NK-92 treated with Interleukin-12 subunit alpha and Interleukin-12 subunit beta, amount 100 ng/mL, for 24 hours (cell line): ENCODE results near the gene COL15A1.
"Not testable (repeated sequence)": the region's sequence is repeated elsewhere in the genome, so short reads cannot be mapped to it uniquely, and the experiment has no call there.

Experiments
- DNase-seq: peaks from one replicate; lab custom pipeline; 2025; lab: John Stamatoyannopoulos, UW

COL15A1 gene

DNA sequence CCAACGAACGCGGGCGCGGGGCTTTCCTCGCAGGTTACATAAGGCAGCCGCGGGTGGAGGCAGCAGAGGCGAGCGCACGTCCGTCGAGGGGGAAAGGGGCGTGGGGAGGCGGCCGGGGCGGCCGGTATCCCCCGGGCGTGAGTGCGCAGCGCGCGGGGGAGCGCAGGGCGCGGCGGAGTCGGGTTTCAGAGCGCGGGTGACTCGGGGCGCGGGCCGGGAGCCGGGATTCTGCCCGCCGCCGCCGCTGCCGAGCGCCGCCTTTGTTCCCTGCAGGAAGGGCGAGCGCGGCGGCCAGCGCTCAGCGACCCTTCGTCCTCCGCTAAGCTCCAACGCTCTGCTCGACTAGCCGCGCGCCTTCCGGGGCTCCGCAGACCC, at the start of gene COL15A1:
TSS of gene COL15A1 (plus strand) at position 226 of the 375 bp plus-strand sequence. CDS start 155 bp downstream, outside the sequence.
- no peak for DNase-seq

- DNase-seq = no peak
Observed at GRCh38 chr9:98894171-98894570, 49.5 kb upstream of the COL15A1 start.

DNA sequence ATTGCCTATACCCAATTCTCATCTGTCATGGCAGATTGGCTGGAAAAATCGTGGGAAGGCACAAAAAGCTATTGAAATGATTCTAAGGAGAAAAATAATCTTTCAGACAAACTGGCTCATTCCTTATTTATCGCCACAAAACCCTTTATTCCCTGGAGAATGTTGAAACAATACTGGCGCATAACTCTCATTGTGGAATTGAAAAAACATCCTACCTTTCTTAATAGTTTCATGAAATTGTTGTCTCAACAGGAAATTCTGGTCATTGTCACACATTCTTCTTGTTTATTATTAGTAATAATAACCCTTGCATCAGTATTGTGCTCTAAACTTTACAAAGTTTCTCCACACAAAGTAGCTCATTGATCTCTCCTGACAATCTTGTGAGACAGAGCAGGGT, 48.9 kb upstream of the COL15A1 start:
- DNase-seq = no peak

- no peak for DNase-seq
Observed at GRCh38 chr9:98896632-98897031, 47.1 kb upstream of the COL15A1 start.

- no peak for DNase-seq
Observed at GRCh38 chr9:98897745-98898144, 46.0 kb upstream of the COL15A1 start.

DNA sequence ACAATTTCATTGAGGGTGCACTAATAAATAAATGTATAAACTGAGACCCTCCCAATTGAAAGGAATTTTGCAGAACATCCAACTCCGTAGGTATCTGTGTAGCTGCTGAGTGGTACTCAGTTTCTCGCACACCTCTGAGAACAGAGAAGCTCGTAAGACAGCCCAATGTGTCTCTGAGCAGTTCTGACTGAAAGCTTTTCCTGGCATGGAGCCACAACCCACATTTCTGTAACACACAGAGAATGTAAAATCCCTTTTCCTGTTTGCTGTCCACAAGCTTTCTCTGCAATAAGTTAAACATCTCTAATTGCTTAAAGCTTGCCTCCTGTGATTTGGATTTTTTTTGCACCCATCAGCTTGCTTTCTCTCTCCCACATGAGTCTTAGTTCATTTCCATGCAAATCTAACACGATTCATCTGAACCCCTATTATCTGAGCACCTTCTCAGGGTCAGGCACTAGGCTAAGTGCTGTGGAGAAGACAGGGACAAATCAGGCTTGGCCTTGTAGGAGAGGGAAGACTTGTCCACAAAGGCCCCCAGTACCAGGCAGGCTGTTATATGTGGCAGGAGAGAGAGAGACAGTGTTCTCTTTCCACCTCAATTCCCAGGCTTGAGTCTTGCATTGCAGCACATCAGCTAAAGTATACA, 44.2 kb upstream of the COL15A1 start:
- DNase-seq = no peak

- no peak for DNase-seq
Observed at GRCh38 chr9:98900244-98900643, 43.5 kb upstream of the COL15A1 start.

- DNase-seq = no peak
Observed at GRCh38 chr9:98900725-98901124, 43.0 kb upstream of the COL15A1 start.

DNA sequence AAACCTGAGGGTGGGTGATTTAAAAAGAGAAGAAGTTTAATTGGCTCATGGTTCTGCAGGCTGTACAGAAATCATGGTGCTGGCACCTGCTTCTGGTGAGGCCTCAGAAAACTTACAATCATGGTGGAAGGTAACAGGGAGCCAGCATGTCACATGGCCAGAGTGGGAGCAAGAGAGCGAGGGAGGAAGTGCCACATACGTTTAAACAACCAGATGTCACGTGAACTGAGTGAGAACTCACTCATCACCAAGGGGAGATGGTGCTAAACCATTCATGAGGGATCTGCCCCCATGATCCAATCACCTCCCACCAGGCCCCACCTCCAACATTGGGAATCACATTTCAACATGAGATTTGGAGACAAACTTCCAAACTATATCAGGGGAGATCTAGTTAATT, 41.9 kb upstream of the COL15A1 start:
- DNase-seq = not testable (repeated sequence)

GRCh38 chr9:98902516-98902915, 41.2 kb upstream of the COL15A1 start:
- DNase-seq = no peak

DNA sequence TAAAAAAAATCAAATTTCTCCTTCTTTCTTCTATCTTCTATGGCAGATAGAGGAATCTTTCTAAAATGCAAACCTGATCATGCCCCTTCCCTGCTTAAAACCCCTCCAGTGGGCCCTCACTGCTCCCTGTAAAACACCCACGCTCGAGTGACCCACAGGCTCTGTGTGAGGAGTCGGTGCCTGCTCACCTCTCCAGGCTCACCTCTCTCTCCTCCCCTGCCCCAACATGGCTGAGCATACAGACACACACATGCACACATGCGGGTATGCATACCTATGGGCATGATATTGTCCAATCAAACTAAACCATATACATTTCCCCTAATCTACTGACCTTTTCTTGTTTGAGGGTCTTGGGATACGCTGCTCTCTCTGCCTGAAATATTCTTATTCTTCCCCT, 40.8 kb upstream of the COL15A1 start:
- DNase-seq = no peak

DNA sequence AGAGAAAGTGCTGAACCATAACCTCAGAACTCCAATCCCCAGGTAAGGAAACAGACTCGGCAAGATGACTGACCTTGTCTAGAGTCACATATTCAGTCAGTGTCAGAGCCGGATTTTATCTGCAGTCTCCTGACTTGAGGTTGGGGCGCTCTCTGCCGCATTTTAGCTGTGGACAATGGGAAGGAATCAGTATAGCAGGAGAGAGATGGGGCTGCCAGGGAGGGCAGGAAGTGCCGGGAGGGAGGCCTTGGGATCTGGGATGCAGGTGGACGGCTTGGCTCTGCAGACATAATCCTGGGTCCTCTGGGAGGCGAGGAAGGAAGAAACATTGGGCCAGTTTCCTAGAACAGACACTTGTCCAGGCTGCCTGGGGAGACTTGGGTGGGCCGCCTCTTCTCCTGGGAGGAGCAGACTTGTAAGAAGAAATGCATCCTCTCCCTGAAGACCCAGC, 39.7 kb upstream of the COL15A1 start:
- no peak for DNase-seq

DNA sequence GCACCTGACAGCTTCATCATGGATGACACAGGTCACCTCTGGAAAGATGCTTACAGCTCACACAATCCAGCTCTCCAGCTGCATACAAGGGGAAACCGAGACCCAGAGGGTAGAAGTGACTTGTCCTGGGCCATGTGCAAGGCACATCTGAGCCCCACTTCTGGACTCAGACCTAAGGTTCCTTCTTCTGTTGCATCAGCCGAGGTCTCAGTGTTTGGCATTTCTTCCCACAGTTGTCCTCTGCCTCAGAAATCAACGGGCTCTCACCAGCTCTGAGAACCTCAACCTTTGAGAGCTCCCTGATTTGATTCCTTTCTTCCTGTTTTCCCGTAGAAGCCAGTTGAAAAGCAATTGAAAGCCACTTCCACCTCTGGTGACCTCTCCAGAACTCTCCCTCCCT, 38.7 kb upstream of the COL15A1 start:
- no peak for DNase-seq

DNA sequence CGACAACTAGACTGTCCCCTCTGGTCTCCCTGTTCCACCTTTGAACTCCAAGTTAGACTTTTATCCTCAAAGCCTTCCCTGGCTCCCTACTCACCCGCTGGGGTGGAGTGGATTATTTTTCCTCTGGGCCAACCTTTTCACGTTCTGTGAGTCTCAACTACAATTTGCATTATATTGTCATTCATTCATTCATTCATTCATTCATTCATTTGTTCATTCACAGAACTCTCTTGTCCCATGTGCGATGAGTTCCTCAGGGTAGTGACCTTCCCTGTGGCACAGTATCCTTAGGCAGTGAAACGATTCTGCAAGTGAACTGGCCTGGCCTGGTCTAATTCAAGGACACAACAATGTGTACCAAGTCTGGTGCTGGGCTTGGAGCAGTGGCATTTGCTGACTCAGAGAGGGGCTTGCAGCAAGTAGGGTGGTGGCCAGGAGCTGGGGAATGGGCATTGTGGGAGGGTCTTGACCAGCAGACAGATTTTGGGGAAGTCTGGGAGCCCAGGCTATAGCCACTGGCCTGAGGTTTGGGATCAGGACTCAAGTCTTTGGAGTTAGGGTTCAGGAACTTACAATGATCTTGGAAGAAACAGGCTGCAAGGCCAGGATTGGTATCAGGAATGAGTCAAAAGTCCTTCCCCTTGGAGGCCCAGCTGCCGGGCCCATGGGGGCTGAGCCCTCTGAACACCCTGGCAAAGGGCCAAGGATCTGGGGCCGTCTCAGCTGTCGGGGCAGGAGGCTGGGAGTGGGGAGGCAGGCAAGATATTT, 37.2 kb upstream of the COL15A1 start:
- DNase-seq = no peak

DNA sequence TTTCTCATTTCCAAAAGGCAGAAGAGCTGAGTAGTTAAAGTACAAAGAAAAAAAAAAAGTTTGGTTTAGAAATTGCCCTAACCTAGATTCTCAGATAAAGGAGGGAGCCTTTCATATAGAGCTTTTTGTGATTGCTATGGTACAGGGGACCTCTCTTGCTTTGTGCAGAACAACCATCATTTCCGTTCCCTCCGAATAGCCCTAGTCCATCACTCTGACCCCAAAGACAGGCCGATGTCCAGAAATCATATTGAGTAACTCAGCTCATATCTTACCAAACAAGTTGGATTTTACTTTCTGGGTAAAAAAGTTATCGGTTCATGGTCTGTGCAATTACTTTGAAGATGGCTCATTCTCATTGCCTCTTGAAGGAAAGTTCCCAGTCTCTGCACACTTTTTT, 36.7 kb upstream of the COL15A1 start:
- no peak for DNase-seq

- no peak for DNase-seq
Observed at GRCh38 chr9:98908897-98909634, 34.6 kb upstream of the COL15A1 start.

GRCh38 chr9:98909935-98910334, 33.8 kb upstream of the COL15A1 start:
- no peak for DNase-seq

DNA sequence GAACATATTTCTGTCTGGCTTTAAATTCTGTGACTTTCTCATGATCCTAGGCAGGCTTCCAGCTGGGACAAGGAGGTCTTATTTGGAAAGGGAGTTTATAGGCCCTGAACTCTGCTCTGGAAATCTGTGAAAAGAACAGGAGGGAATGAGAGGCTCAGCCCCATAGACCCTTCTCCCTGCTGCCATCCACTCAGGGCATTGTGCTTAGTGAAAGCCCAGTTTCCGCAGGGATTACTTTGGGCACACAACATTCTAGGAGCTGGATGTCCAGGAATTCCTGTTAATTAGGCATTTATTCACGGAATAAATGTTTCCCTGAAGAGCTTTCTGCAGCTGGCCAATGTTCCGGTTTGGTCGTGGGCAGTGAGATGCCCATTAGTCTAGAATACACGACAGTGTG, 32.7 kb upstream of the COL15A1 start:
- DNase-seq = no peak

DNA sequence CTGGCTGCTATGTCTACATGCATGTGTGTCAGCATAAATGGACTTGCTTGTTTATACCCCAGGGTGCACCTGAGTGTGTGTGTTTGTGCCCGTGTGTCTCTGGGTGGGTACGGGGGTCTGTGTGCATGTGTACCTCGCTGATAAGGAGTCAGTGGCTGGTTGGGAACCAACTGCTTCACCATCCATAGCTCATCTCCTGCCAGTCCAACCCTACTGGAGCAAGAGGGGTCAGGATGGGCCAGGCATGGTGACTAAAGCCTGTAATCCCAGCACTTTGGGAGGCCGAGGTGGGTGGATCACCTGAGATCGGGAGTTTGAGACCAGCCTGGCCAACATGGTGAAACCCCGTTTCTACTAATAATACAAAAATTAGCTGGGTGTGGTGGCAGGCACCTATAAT, 32.0 kb upstream of the COL15A1 start:
- not testable (repeated sequence) for DNase-seq

DNA sequence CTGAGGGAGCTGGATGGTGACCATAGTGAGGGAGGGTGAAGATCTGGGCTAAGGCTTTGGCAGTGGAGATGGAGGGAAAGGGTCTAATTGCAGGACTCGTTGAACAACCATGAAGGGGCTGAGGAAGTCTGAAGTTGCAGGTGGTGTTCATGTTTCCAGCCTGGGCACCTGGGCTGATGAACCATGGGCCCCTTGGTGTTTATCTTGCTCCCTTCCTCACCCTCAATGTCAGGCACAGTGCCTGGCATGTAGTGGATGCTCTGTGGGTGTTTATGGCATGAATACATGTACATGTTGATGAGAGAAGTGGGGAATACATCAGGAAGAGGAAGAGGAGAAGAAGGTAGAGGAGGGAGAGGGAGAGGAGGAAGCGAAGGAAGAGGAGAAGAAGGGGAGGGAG, 31.3 kb upstream of the COL15A1 start:
- DNase-seq = no peak

GRCh38 chr9:98913044-98913443, 30.7 kb upstream of the COL15A1 start:
- DNase-seq = no peak

GRCh38 chr9:98913705-98914104, 30.0 kb upstream of the COL15A1 start:
- DNase-seq = no peak

GRCh38 chr9:98915599-98915998, 28.1 kb upstream of the COL15A1 start:
- no peak for DNase-seq
